Muscle of back (tissue), 13 donors: Measurements from ENCODE around the gene BRMS1. TPM values are rescaled to one million over a fixed set of nuclear protein-coding genes. Genes with fewer than 3 reads are reported as not detected.
A peak's percentile ranks its signal among the peaks of the same experiment; 100 is the strongest.
"Not testable (repeated sequence)": the region's sequence is repeated elsewhere in the genome, so short reads cannot be mapped to it uniquely, and the experiment has no call there.

Source experiments
- DNase-seq, 3 donors: peaks; one replicate each; pipeline versions ENCODE4 v3.0.0 to v3.0.0-alpha.2; 2013
- long read RNA-seq, 9 donors: transcript quantifications; one replicate each; lab custom pipeline, GENCODE V29; 2026
- polyA plus RNA-seq, 10 donors: library from polyadenylated mRNA; unstranded; fragments of 120-200 nt; gene quantifications; one replicate each; pipeline ENCODE4 v1.2.1, GENCODE V29; 2013; ENCODE audit not compliant: insufficient read length in 10 of 10

The BRMS1 gene
- 10 to 100 TPM; 17.6 to 23.3 (median 19.3) TPM for polyA plus RNA-seq
- long read RNA-seq, donor 1, partial matches to known transcripts: 0 of 3 reads
- long read RNA-seq, donor 1, other reads (novel, unspliced or antisense): 0 of 3 reads
- long read RNA-seq, donor 2, partial matches to known transcripts: 0 of 2 reads
- long read RNA-seq, donor 2, other reads (novel, unspliced or antisense): 0 of 2 reads
- long read RNA-seq, donor 3: 0 reads
- long read RNA-seq, donor 4, partial matches to known transcripts: 0 of 2 reads
- long read RNA-seq, donor 4, other reads (novel, unspliced or antisense): 0 of 2 reads
- long read RNA-seq, donor 5, transcript BRMS1-201 (10 exons, 1,445 nt): major isoform, 5 of 6 reads
- long read RNA-seq, donor 5, partial matches to known transcripts: 0 of 6 reads
- long read RNA-seq, donor 5, other reads (novel, unspliced or antisense): 0 of 6 reads
- long read RNA-seq, donor 6, transcript BRMS1-201 (10 exons, 1,445 nt): major isoform, 7 of 7 reads
- long read RNA-seq, donor 6, partial matches to known transcripts: 0 of 7 reads
- long read RNA-seq, donor 6, other reads (novel, unspliced or antisense): 0 of 7 reads
- long read RNA-seq, donor 7, partial matches to known transcripts: 0 of 3 reads
- long read RNA-seq, donor 7, other reads (novel, unspliced or antisense): 0 of 3 reads
- long read RNA-seq, donor 8, partial matches to known transcripts: 0 of 3 reads
- long read RNA-seq, donor 8, other reads (novel, unspliced or antisense): 0 of 3 reads
- long read RNA-seq, donor 9: 0 reads

GRCh38 chr11:66344550-66345315, at the start of gene BRMS1:
Gene BRMS1 (minus strand): TSS chr11:66345104. CDS start chr11:66342234, 2,870 bp downstream.
- DNase-seq: peak; percentile 96 to 99 (median 98)

- no peak for DNase-seq
Observed at GRCh38 chr11:66393954-66394353, 49.0 kb upstream of the BRMS1 start.

- no peak for DNase-seq
Observed at GRCh38 chr11:66391322-66391721, 46.4 kb upstream of the BRMS1 start.

- DNase-seq: peak; percentile 40 to 58 (median 41)
Observed at GRCh38 chr11:66388780-66389386, 44.0 kb upstream of the BRMS1 start.

GRCh38 chr11:66386171-66387069, 41.5 kb upstream of the BRMS1 start:
- DNase-seq: peak; percentile 64 to 84 (median 76)

GRCh38 chr11:66384316-66384715, 39.4 kb upstream of the BRMS1 start:
- DNase-seq: not testable (repeated sequence)

- DNase-seq: not testable (repeated sequence)
Observed at GRCh38 chr11:66380264-66380663, 35.4 kb upstream of the BRMS1 start.

GRCh38 chr11:66373690-66374287, 28.9 kb upstream of the BRMS1 start:
- not testable (repeated sequence) for DNase-seq

GRCh38 chr11:66373265-66373664, 28.4 kb upstream of the BRMS1 start:
- DNase-seq: peak in 1 of 3 donors; percentile 45

GRCh38 chr11:66371627-66372415, 26.9 kb upstream of the BRMS1 start, which contains the start of gene SLC29A2:
Gene SLC29A2 (minus strand): TSS chr11:66371760. CDS start chr11:66371591, 169 bp downstream.
- peak; percentile 22 to 58 (median 38) for DNase-seq

- no peak for DNase-seq
Observed at GRCh38 chr11:66369073-66369894, 24.4 kb upstream of the BRMS1 start.

- no peak for DNase-seq
Observed at GRCh38 chr11:66368484-66368883, 23.6 kb upstream of the BRMS1 start.

GRCh38 chr11:66367561-66368312, 22.8 kb upstream of the BRMS1 start:
- no peak for DNase-seq

- no peak for DNase-seq
Observed at GRCh38 chr11:66366844-66367477, 22.1 kb upstream of the BRMS1 start.

- DNase-seq: no peak
Observed at GRCh38 chr11:66365711-66366619, 21.1 kb upstream of the BRMS1 start.

GRCh38 chr11:66365166-66365565, 20.3 kb upstream of the BRMS1 start:
- no peak for DNase-seq
